Measurements from ENCODE around the gene KIF1A.
"Not testable (repeated sequence)": the region's sequence is repeated elsewhere in the genome, so short reads cannot be mapped to it uniquely, and the experiment has no call there.

The KIF1A gene

GRCh38 chr2:240784629-240785423, 35.2 kb downstream of the KIF1A start:
- no peak for DNase-seq

GRCh38 chr2:240783819-240784621, 36.0 kb downstream of the KIF1A start:
- DNase-seq: no peak

GRCh38 chr2:240782886-240783818, 36.9 kb downstream of the KIF1A start:
- DNase-seq: no peak

- DNase-seq: no peak
These were observed 37.7 kb downstream of the KIF1A start for GRCh38 chr2:240782221-240782885.

- DNase-seq: no peak
These were observed 38.4 kb downstream of the KIF1A start for GRCh38 chr2:240781471-240782220.

GRCh38 chr2:240780023-240780700, 39.9 kb downstream of the KIF1A start:
- no peak for DNase-seq

GRCh38 chr2:240779250-240779832, 40.7 kb downstream of the KIF1A start:
- DNase-seq: not testable (repeated sequence)

GRCh38 chr2:240778426-240778825, 41.6 kb downstream of the KIF1A start:
- no peak for DNase-seq

- no peak for DNase-seq
These were observed 42.4 kb downstream of the KIF1A start for GRCh38 chr2:240777456-240778212.

GRCh38 chr2:240775905-240776304, 44.1 kb downstream of the KIF1A start:
- peak; percentile 15 for DNase-seq

GRCh38 chr2:240774856-240775255, 45.2 kb downstream of the KIF1A start:
- no peak for DNase-seq

- no peak for DNase-seq
These were observed 50.9 kb downstream of the KIF1A start for GRCh38 chr2:240769096-240769495.

- DNase-seq: no peak
These were observed 51.8 kb downstream of the KIF1A start for GRCh38 chr2:240768216-240768615.

GRCh38 chr2:240767341-240767740, 52.7 kb downstream of the KIF1A start:
- DNase-seq: no peak

GRCh38 chr2:240766072-240766471, 53.9 kb downstream of the KIF1A start:
- no peak for DNase-seq

GRCh38 chr2:240765007-240765406, 55.0 kb downstream of the KIF1A start:
- no peak for DNase-seq

GRCh38 chr2:240764605-240765004, 55.4 kb downstream of the KIF1A start:
- no peak for DNase-seq

- DNase-seq: no peak
These were observed 57.0 kb downstream of the KIF1A start for GRCh38 chr2:240762971-240763370.

- DNase-seq: no peak
These were observed 57.8 kb downstream of the KIF1A start for GRCh38 chr2:240762249-240762648.
